ENCODE data around the gene UTS2R.
A peak's percentile ranks its signal among the peaks of the same experiment; 100 is the strongest.

The UTS2R gene

DNA sequence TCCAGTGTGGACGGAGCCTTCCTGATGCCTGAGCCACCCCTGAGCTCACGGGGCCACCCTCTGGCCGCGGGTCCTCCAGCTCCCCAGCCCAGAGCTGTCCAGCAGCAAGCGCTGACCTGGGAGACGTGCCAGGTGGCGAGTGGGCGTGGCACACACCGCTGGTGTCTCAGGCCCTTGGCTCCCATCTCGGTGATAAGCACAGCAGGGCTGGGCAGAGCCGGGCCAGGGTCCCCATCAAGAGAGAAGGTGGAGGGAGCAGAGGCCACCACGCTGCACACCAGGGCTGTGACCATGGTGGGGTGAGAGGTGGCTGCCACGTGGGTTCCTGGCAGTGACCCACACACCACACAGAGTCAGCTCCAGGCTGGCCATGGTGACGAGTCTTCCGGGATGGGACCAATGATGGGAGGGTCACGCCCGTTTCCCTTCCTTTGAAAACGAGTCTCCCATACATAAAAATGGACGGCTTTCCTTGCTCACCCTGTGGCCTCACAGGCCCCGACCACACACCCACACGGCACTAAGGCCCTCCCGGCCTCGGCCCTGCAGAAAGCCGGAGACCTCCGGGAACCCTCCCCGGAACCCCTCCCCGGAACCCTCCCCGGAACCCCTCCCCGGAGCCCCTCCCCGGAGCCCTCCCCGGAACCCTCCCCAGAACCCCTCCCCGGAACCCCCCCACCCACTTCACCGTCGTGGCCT is 16.8 kb downstream of the UTS2R start:
- DNase-seq (ENCODE audit: low read depth in 2 of 2, low spot score in 1 of 2): no peak

GRCh38 chr17:82388922-82389283 is 17.3 kb downstream of the UTS2R start:
- no peak for DNase-seq (ENCODE audit: low read depth in 2 of 2, low spot score in 1 of 2)

DNA sequence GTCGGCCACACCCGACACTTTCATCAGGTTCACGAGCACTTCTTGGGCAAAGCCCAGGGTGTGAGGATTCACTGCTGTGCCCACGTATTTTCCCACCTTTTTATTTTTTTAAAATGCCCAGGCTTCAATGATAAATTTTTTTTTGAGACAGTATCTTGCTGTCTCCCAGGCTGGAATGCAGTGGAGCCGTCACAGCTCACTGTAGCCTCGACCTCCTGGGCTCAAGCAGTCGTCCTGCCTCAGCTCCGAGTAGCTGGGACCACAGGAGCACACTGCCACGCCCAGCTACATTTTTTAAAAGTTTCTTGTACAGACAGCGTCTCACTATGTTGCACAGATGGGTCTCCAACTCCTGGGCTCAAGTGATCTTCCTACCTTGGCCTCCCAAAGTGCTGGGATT is 17.8 kb downstream of the UTS2R start:
- DNase-seq (ENCODE audit: low read depth in 2 of 2, low spot score in 1 of 2): no peak

GRCh38 chr17:82390015-82390859 is 18.7 kb downstream of the UTS2R start:
- no peak for DNase-seq (ENCODE audit: low read depth in 2 of 2, low spot score in 1 of 2)

GRCh38 chr17:82390860-82391435 is 19.4 kb downstream of the UTS2R start:
- DNase-seq (ENCODE audit: low read depth in 2 of 2, low spot score in 1 of 2): no peak

DNA sequence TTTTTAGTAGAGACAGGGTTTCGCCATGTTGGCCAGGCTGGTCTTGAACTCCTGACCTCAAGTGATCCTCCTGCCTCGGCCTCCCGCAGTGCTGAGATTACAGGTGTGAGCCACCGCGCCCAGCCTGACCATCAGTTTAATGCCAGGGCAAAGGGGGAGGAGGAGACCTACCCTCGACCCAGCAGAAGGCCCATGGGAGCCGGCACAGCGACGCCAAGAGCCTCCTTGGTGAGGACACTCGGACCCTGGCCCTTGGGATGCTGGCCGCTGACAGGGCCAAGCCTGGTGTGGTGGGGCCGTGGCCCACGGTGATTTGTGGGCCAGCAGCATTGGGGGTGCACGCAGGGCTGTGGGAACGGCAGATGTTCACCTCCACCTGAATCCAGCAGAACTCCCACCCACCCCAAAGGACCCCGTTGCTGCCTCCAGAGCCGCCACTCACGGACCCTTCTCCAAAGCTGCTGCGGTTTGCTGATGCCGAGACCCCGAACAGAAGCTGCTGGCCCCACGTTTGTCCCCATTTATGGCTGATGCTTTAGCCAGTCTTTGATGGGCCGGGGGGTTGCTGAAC is 20.0 kb downstream of the UTS2R start:
- DNase-seq (ENCODE audit: low read depth in 2 of 2, low spot score in 1 of 2): no peak

DNA sequence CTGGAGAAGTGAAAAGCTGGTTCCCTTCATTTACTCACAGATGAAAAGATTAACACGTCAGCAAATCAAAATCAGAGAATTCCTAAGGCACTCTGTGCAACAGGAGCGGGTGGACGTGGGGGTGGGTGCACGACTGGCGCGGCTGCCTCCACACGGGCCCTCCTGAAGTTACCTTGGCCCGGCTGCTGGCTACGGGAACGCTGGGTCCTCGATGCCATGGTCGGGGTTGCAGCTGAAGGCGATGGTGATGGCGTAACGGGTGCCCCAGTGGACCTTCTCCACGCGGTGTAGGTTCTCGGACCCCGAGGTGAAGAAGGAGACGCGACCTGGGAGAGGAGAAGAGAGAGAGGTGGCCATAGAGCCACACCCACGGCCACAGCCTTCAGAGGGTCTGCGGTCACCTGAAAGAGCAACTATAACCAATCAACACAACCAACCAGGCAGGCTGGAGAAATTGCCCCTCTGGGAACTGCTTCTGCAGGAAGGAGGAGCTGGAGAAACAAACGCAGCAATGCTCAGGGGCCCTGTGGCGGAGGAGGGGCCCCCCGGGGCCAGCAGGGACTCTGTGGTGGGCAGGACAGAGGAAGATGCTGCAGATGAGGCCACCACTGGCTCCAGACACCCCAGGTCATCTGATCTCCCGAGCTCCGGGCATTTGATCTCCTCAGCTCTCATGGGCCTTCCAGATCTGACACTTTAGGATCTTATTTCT is 20.8 kb downstream of the UTS2R start:
- DNase-seq (ENCODE audit: low read depth in 2 of 2, low spot score in 1 of 2): no peak

DNA sequence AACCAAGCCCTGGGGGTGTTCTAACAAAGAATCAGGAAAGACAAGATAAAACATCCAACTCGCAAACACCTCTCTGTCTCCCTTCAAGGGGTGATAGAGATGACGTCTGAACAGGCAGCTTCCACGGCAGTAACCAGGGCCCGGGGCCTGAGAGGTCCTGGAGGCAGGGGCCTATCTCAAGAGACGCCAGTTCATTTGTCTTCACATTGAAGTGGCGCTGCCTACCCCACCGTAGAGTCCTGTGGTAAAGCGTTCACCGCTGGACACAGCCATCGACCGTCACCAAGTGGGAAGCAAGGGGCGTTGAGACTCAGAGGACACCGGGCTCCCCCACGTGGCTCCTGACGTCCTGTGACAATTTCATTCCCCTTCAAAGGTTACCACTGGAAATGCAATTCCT is 21.4 kb downstream of the UTS2R start:
- no peak for DNase-seq (ENCODE audit: low read depth in 2 of 2, low spot score in 1 of 2)

DNA sequence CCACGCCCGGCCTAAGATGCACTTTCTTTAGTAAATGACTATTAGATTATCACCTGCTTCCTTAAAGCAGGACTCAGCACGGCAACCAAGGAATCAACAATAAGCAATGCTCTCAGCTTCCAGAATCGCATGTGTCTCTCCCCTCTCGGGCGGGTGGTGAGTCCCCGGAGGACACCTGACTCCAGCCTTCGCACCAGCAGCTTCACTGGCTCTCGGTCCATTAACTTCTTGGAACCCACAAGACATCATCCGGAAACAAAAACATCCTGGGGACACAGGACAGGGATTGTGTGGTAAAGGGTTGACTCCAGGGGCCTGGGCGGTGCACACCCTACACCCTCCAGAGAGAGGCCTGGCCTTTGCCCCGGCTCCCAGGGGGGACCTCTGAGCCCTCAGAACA is 22.7 kb downstream of the UTS2R start:
- no peak for DNase-seq (ENCODE audit: low read depth in 2 of 2, low spot score in 1 of 2)

GRCh38 chr17:82396601-82397435 is 25.3 kb downstream of the UTS2R start:
- DNase-seq (ENCODE audit: low read depth in 2 of 2, low spot score in 1 of 2): no peak

DNA sequence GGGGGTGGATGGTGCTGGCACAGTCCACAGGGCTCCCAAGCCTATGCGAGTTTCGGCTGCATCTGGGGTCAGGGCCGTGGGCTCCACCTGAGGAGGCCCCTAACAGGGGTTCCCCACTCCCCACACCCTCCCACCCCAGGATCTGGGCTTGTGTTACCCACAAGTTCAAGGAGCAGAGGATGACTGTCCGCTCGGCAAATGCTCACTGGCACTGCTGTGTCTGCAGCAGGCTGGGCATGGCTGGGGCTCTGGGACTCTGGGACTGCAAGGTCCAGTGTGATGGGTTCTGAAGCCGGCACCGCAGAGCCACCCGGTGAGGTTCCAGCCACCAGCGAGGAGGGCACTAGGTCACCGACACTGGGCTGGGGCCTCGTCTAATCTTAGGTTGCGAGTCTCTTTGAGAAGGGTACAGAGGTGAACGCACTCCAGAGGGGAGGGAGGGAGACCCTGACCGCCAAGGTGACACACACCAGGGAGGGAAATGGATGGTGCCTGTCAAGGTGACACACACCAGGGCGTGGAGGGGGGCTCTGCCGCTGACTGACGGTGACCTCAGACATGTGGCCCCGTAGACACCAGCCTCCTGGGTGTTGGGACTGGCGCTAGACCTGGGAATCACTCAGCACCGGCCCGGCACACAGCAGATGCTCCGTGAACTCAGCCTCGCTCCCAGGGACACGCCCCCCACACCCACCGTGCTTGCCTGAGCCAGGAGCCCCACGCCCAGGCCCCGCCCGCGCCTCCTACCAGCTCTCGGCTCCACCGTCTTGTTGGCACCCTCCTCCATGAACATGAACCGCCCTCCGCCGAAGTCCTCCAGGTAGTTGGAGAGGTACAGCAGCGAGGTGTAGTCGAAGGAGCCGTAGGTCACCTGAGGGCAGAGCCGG is 26.1 kb downstream of the UTS2R start:
- no peak for DNase-seq (ENCODE audit: low read depth in 2 of 2, low spot score in 1 of 2)

DNA sequence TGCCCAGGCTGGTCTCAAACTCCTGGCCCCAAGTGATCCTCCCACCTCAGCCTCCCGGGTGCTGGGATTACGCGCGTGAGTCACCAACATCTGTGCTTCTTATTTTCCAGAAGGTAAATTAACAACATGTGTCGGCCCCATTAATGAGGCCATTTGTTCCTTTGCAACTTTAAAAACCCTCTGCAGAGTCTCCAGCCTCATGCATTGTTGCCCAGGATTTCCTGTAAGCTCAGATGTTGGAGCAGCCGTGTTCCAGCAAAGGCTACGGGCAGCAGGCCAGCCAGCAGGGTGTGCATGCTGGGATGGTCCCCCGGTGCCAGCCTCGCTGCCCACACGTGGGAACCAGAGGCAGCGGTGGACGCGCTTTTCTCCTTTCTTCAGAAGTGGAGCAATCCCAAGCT is 27.5 kb downstream of the UTS2R start:
- no peak for DNase-seq (ENCODE audit: low read depth in 2 of 2, low spot score in 1 of 2)

DNA sequence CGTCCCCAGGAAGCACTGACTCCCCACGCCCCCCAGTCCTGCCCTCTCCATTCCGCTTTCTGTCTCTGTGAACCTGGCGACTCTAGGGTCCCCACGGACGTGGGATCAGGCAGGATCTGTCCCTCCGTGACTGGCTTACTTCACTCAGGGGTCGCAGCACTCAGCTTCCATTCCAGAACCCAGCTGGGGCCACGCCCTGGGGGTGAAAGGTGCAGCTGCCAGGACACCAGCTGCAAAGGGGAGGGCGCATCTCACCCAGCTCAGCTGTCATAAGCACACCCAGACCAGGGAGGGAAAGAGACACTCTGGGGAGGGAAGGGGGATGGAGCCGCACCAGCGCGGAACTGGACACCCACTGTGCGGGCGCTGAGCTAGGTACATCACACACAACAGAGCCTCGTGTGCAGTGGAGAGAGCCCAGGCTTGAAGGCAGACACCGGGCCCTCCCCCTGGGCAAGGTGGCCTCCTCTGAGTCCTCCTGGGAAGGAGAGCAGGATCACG is 28.1 kb downstream of the UTS2R start:
- no peak for DNase-seq (ENCODE audit: low read depth in 2 of 2, low spot score in 1 of 2)

- DNase-seq (ENCODE audit: low read depth in 2 of 2, low spot score in 1 of 2): no peak
Observed at GRCh38 chr17:82400206-82400605, 28.6 kb downstream of the UTS2R start.

- DNase-seq (ENCODE audit: low read depth in 2 of 2, low spot score in 1 of 2): peak in 1 of 2 donors; percentile 26
Observed at GRCh38 chr17:82400830-82401229, 29.3 kb downstream of the UTS2R start.

- no peak for DNase-seq (ENCODE audit: low read depth in 2 of 2, low spot score in 1 of 2)
Observed at GRCh38 chr17:82402865-82403264, 31.3 kb downstream of the UTS2R start.

GRCh38 chr17:82403662-82404660 is 32.4 kb downstream of the UTS2R start:
- no peak for DNase-seq (ENCODE audit: low read depth in 2 of 2, low spot score in 1 of 2)

GRCh38 chr17:82405051-82405450 is 33.5 kb downstream of the UTS2R start:
- DNase-seq (ENCODE audit: low read depth in 2 of 2, low spot score in 1 of 2): no peak

Data from stimulated activated CD8-positive, alpha-beta memory T cell treated with anti-CD3 and anti-CD28 coated beads, Interleukin-4, amount 100 ng/mL, for 4 hours (primary cell).